Epithelial cell of umbilical artery (primary cell): ENCODE data around the gene SUPT20HL2. TPM values are rescaled to one million over a fixed set of nuclear protein-coding genes. Genes with fewer than 3 reads are reported as not detected.

Source experiments
- total RNA-seq: library from RNA; depleted of rRNA; stranded (reverse); fragments of >200 nt; gene quantifications from 2 replicates; pipeline ENCODE4 v1.2.3, GENCODE V29; 2014

The SUPT20HL2 gene
- not detected in 2 replicates for total RNA-seq

GRCh38 chrX:24314019-24314635 lies at the start of gene SUPT20HL2:
Gene SUPT20HL2, minus strand, starts transcription at chrX:24314069. Its CDS starts 754 bp downstream, at chrX:24313315.

GRCh38 chrX:24360272-24360671 lies 46.4 kb upstream of the SUPT20HL2 start, which contains the start of gene SUPT20HL1:
Gene SUPT20HL1, plus strand, starts transcription at chrX:24360639. Its CDS starts 2,122 bp downstream, at chrX:24362761.

Other genes with a start within 250 kb of the SUPT20HL2 start
- 39.0 and 81.3 TPM in 2 replicates for gene ZFX, start 164.3 kb downstream of the SUPT20HL2 start, total RNA-seq
- gene SUPT20HL1, start 46.6 kb upstream of the SUPT20HL2 start, total RNA-seq: not detected in 2 replicates
- 5.8 and 6.7 TPM in 2 replicates for gene PDK3, start 151.2 kb upstream of the SUPT20HL2 start, total RNA-seq